Osteocyte (in vitro differentiated cells): ENCODE data around the gene CASZ1. TPM values are rescaled to one million over a fixed set of nuclear protein-coding genes. Genes with fewer than 3 reads are reported as not detected.

Source experiments
- DNase-seq: peaks from one replicate; pipeline ENCODE4 v3.0.0; 2021; ENCODE audit warnings: mixed read lengths; ENCODE audit not compliant: unreplicated experiment; ENCODE audit errors: extremely low spot score
- H3K27ac Mint-ChIP-seq: one replicate; pipeline ENCODE4 v1.8.0; 2021; ENCODE audit warnings: mild to moderate bottlenecking, mixed read lengths; ENCODE audit not compliant: unreplicated experiment
- H3K27me3 Mint-ChIP-seq: one replicate; pipeline ENCODE4 v1.8.0; 2021; ENCODE audit warnings: mixed read lengths; ENCODE audit not compliant: unreplicated experiment
- H3K36me3 Mint-ChIP-seq: one replicate; pipeline ENCODE4 v1.8.0; 2021; ENCODE audit warnings: mixed read lengths; ENCODE audit not compliant: unreplicated experiment
- H3K4me1 Mint-ChIP-seq: one replicate; pipeline ENCODE4 v1.8.0; 2021; ENCODE audit warnings: mixed read lengths; ENCODE audit not compliant: unreplicated experiment
- H3K4me3 Mint-ChIP-seq: one replicate; pipeline ENCODE4 v1.8.0; 2021; ENCODE audit warnings: mild to moderate bottlenecking, moderate library complexity, mixed read lengths; ENCODE audit not compliant: unreplicated experiment
- H3K9me3 Mint-ChIP-seq: one replicate; pipeline ENCODE4 v1.8.0; 2021; ENCODE audit warnings: mixed read lengths; ENCODE audit not compliant: unreplicated experiment
- total RNA-seq: library from RNA; stranded (reverse); gene quantifications from 2 replicates; pipeline ENCODE4 v1.2.1, GENCODE V29; 2021
- TF ChIP-seq, protein P1 (sequence below): fragments of 200-600 bp; sonication (generic); IDR thresholded peaks from 2 replicates; pipeline ENCODE4 v1.5.0; 2021; ENCODE audit warnings: antibody characterized with exemption, mild to moderate bottlenecking, moderate library complexity

CASZ1 gene
- total RNA-seq, 1 donor from 2014 or later, result 1.2 TPM

DNA sequence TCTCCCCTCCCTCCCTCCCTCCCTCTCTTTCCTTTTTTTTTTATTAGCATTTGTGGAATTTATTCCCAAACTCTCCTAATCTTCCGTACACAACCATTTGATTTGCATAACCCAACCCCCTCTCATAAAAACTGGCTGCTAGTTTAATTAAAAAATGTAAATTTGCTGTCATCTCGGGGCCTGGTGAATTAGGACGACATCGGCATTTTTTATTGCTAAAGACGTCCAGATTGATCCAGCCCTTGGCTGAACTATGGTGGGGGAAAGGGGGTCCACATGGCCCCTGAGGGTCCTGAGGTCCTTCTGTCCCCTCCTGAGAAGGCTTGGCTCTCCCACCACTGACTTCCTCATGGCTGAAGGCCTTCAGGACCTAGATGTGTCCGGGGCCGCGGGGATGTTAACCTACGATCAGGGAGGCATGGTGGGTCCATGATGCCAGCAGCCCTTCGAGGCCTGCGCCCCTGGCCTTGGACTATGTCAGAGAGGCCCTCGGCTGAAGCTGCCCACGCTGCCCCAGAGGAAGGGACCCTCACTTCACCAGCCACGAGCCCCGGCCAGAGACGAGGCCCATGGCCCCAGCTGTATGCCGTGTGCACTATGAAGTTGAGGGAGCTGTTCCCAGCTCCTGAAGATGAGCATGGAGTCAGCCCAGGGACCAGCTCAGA, 105.2 kb downstream of the CASZ1 start:
- Mint-ChIP-seq H3K27ac (no peak overlapping the region), H3K27me3 (peaks cover 2% of the 10 kb centered on the region), H3K4me1 (peaks cover 20% of the 10 kb centered on the region), H3K4me3 (no peak overlapping the region), H3K36me3 (no peaks in the 10 kb centered on the region), H3K9me3 (no peaks in the 10 kb centered on the region)
- no peak for DNase-seq
- TF ChIP-seq, protein P1, sequence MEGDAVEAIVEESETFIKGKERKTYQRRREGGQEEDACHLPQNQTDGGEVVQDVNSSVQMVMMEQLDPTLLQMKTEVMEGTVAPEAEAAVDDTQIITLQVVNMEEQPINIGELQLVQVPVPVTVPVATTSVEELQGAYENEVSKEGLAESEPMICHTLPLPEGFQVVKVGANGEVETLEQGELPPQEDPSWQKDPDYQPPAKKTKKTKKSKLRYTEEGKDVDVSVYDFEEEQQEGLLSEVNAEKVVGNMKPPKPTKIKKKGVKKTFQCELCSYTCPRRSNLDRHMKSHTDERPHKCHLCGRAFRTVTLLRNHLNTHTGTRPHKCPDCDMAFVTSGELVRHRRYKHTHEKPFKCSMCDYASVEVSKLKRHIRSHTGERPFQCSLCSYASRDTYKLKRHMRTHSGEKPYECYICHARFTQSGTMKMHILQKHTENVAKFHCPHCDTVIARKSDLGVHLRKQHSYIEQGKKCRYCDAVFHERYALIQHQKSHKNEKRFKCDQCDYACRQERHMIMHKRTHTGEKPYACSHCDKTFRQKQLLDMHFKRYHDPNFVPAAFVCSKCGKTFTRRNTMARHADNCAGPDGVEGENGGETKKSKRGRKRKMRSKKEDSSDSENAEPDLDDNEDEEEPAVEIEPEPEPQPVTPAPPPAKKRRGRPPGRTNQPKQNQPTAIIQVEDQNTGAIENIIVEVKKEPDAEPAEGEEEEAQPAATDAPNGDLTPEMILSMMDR, result no peak

DNA sequence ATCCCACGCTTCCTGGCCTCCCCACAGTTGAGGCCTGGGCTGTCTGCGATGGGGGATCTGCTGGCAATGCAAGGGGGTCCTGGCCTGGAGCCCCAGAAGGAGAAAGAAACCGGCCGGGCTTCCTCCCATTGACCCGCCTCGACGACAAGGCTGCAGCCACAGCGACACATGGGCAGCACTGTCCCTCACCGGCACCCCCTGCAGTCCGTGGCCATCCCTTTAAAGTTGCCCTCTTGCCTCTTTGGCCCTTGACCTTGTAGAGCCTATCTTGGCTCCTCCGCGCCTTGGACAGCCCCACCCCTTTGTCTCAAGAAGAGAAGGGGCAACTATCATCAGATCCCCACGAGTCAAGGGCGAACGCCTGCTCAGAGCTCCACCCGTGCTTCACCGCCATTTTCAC, 106.0 kb downstream of the CASZ1 start:
- TF ChIP-seq, protein P1, result no peak
- no peak for DNase-seq
- no peak overlapping the region for H3K27ac Mint-ChIP-seq
- no peaks in the 10 kb centered on the region for H3K27me3 Mint-ChIP-seq
- no peaks in the 10 kb centered on the region for H3K9me3 Mint-ChIP-seq
- H3K4me3 Mint-ChIP-seq, result no peak overlapping the region
- no peaks in the 10 kb centered on the region for H3K36me3 Mint-ChIP-seq
- peaks cover 25% of the 10 kb centered on the region for H3K4me1 Mint-ChIP-seq

DNA sequence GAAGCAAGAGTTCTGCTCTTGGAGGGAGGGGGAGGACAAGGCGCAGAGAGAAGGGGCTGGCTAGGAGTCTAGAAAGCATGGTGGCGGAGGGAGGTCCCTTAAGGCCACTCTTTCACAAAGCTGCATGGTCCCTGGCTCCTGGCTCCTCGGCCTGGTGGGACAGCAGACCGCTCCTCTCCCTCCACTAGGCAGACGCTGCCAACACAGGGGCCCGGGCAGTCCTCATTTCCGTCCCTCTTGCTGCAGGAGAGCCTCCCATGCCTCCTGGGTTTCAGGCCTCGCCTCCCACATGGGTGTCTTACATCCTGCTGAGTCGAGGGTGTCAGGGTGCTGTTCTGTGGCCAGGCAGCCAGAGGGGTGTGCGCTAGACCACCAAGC, 108.0 kb downstream of the CASZ1 start:
- peaks cover 29% of the 10 kb centered on the region for H3K4me1 Mint-ChIP-seq
- no peak overlapping the region for H3K27ac Mint-ChIP-seq
- no peaks in the 10 kb centered on the region for H3K27me3 Mint-ChIP-seq

DNA sequence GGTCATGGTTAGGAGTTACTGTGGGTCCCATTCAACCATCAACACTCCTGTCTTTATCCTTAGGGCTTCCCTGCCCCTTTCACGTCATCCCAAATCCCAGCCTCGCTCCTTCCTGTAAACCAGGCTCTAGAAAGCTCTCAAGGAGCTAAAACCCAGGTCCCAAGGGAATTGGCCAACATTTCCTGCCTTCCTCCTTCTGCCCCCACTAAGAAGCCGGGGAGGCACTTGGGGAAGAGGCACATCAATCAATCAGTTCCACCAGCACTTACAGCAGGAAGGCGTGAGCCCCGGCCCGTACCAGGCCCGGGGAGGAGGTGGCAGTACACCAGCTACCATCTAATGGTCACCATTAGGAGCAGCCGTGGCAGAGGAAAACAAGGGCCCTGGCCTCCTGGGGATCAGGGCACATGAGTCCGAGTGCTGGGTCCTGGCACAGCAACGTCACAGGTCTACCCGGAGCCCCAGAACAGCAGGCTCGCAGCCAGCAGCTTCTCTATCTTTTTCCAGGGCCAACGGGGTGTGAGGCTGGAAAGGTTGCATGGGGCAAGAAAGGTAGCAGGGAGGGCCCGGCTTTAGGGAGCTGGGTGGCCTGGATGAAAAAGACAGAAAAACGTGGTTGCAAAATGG, 108.6 kb downstream of the CASZ1 start:
- TF ChIP-seq, protein P1, result no peak
- Mint-ChIP-seq H3K27ac (no peak overlapping the region), H3K36me3 (no peaks in the 10 kb centered on the region), H3K4me1 (peaks cover 26% of the 10 kb centered on the region), H3K27me3 (no peaks in the 10 kb centered on the region), H3K9me3 (no peaks in the 10 kb centered on the region), H3K4me3 (no peak overlapping the region)
- no peak for DNase-seq

More for the DNA sequence above, 108.0 kb downstream of the CASZ1 start:
- H3K9me3 Mint-ChIP-seq, result no peaks in the 10 kb centered on the region
- H3K4me3 Mint-ChIP-seq, result no peak overlapping the region
- no peak for DNase-seq
- TF ChIP-seq, protein P1, result no peak
- H3K36me3 Mint-ChIP-seq, result no peaks in the 10 kb centered on the region

DNA sequence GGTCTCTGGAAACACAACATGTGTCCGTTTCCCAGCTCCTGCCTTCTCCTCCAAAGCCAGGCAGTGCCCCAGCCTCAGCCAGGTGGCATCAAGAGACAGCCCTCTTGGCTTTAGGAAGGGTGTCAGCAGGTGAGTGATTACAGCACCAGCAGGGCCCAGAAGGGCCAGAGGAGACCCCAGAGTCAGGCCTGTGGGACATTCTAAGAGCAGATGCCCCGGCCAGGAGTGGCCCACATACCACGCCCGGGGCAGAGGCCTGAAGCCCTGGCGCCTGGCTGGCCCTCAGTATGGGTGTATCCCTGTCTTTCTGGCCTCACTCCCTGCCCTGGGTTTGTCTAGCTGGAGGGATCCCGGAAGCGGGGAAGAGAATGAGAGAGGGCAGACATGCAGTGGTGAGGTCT, 109.2 kb downstream of the CASZ1 start:
- Mint-ChIP-seq H3K27me3 (no peaks in the 10 kb centered on the region), H3K4me3 (no peak overlapping the region), H3K36me3 (no peaks in the 10 kb centered on the region), H3K4me1 (peaks cover 26% of the 10 kb centered on the region), H3K27ac (no peak overlapping the region), H3K9me3 (no peaks in the 10 kb centered on the region)
- TF ChIP-seq, protein P1, result no peak
- no peak for DNase-seq
